GM10248 (cell line): ENCODE results near the gene HOXA5.

ENCODE experiments used
- CTCF ChIA-PET: fragments of 300-600 bp; sonication (Branson Sonifier 250); formaldehyde crosslinking; extraction: SDS; loops from one replicate; lab custom pipeline; 2021; ENCODE audit warnings: antibody characterized with exemption; lab: Yijun Ruan, JAX
- POLR2A ChIA-PET: fragments of 350-650 bp; sonication (Branson Sonifier 250); formaldehyde crosslinking; extraction: SDS; loops from one replicate; lab custom pipeline; 2020; ENCODE audit warnings: antibody characterized with exemption; lab: Yijun Ruan, JAX
- DNase-seq: peaks from one replicate; pipeline ENCODE4 v3.0.0; 2012; ENCODE audit errors: extremely low spot score
- CTCF ChIP-seq: IDR thresholded peaks from 2 replicates; pipeline ENCODE4 v1.5.1; 2012; ENCODE audit warnings: mild to moderate bottlenecking, low read depth; ENCODE audit errors: extremely low read depth, missing control alignments, control extremely low read depth

The HOXA5 gene

GRCh38 chr7:27148031-27148755 lies 4.7 kb upstream of the HOXA5 start:
- no peak for TF ChIP-seq CTCF
- ChIA-PET POLR2A (no interaction called here), CTCF (interaction anchor here (0.7 to 5.8 kb wide), 7 partner anchors 14 to 771 kb away, joined by 3 to 59 read pairs (median 6); no protein-coding TSS in a partner anchor)
- DNase-seq, result no peak

- ChIA-PET CTCF (interaction anchor here (0.7 to 5.8 kb wide), 3 partner anchors 15 to 772 kb away, joined by 3 to 59 read pairs (median 3); no protein-coding TSS in a partner anchor), POLR2A (no interaction called here)
- no peak for TF ChIP-seq CTCF
- DNase-seq, result no peak
Measured at GRCh38 chr7:27147199-27148030, 3.9 kb upstream of the HOXA5 start, which contains the start of gene HOXA6. HOXA6 (minus strand) TSS chr7:27147774; CDS start chr7:27147749, 25 bp downstream.

GRCh38 chr7:27146491-27147198 lies 3.2 kb upstream of the HOXA5 start:
- POLR2A ChIA-PET, result no interaction called here
- DNase-seq, result no peak
- CTCF ChIA-PET, result no interaction called here
- TF ChIP-seq CTCF, result no peak

- no peak for TF ChIP-seq CTCF
- ChIA-PET CTCF (no interaction called here), POLR2A (no interaction called here)
- DNase-seq, result no peak
Measured at GRCh38 chr7:27145914-27146412, 2.5 kb upstream of the HOXA5 start.

- TF ChIP-seq CTCF, result no peak
- POLR2A ChIA-PET, result no interaction called here
- CTCF ChIA-PET, result interaction anchor here (1.0 to 1.8 kb wide), 2 partner anchors 14 to 464 kb away, joined by 3 to 6 read pairs; no protein-coding TSS in a partner anchor
- no peak for DNase-seq
Measured at GRCh38 chr7:27145165-27145913, 1.9 kb upstream of the HOXA5 start.
